Stimulated activated memory B cell treated with anti-CD40 and anti-IgM and Interleukin-4, amounts not matched to agents 10 μg/mL and 1 μg/mL and 100 μg/mL, for 72 hours (primary cell): ENCODE measurements around the gene RBM6.
"Not testable (repeated sequence)": the region's sequence is repeated elsewhere in the genome, so short reads cannot be mapped to it uniquely, and the experiment has no call there.

Source experiments
- ATAC-seq: fragments of 150-1000 bp; cut with Tn5 transposase; 2 replicates; pipeline ENCODE4 v1.10.0; 2021
- H3K27ac Mint-ChIP-seq: one replicate; pipeline ENCODE4 v1.8.0; 2022; ENCODE audit warnings: mild to moderate bottlenecking, mixed read lengths
- H3K27me3 Mint-ChIP-seq: one replicate; pipeline ENCODE4 v1.8.0; 2022; ENCODE audit warnings: mixed read lengths
- H3K36me3 Mint-ChIP-seq: one replicate; pipeline ENCODE4 v1.8.0; 2022; ENCODE audit warnings: mixed read lengths
- H3K4me1 Mint-ChIP-seq: one replicate; pipeline ENCODE4 v1.8.0; 2022; ENCODE audit warnings: mixed read lengths
- H3K4me3 Mint-ChIP-seq: one replicate; pipeline ENCODE4 v1.8.0; 2022; ENCODE audit warnings: mild to moderate bottlenecking, moderate library complexity, mixed read lengths
- H3K9me3 Mint-ChIP-seq: one replicate; pipeline ENCODE4 v1.8.0; 2022; ENCODE audit warnings: mixed read lengths

RBM6 gene, protein sequence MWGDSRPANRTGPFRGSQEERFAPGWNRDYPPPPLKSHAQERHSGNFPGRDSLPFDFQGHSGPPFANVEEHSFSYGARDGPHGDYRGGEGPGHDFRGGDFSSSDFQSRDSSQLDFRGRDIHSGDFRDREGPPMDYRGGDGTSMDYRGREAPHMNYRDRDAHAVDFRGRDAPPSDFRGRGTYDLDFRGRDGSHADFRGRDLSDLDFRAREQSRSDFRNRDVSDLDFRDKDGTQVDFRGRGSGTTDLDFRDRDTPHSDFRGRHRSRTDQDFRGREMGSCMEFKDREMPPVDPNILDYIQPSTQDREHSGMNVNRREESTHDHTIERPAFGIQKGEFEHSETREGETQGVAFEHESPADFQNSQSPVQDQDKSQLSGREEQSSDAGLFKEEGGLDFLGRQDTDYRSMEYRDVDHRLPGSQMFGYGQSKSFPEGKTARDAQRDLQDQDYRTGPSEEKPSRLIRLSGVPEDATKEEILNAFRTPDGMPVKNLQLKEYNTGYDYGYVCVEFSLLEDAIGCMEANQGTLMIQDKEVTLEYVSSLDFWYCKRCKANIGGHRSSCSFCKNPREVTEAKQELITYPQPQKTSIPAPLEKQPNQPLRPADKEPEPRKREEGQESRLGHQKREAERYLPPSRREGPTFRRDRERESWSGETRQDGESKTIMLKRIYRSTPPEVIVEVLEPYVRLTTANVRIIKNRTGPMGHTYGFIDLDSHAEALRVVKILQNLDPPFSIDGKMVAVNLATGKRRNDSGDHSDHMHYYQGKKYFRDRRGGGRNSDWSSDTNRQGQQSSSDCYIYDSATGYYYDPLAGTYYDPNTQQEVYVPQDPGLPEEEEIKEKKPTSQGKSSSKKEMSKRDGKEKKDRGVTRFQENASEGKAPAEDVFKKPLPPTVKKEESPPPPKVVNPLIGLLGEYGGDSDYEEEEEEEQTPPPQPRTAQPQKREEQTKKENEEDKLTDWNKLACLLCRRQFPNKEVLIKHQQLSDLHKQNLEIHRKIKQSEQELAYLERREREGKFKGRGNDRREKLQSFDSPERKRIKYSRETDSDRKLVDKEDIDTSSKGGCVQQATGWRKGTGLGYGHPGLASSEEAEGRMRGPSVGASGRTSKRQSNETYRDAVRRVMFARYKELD

DNA sequence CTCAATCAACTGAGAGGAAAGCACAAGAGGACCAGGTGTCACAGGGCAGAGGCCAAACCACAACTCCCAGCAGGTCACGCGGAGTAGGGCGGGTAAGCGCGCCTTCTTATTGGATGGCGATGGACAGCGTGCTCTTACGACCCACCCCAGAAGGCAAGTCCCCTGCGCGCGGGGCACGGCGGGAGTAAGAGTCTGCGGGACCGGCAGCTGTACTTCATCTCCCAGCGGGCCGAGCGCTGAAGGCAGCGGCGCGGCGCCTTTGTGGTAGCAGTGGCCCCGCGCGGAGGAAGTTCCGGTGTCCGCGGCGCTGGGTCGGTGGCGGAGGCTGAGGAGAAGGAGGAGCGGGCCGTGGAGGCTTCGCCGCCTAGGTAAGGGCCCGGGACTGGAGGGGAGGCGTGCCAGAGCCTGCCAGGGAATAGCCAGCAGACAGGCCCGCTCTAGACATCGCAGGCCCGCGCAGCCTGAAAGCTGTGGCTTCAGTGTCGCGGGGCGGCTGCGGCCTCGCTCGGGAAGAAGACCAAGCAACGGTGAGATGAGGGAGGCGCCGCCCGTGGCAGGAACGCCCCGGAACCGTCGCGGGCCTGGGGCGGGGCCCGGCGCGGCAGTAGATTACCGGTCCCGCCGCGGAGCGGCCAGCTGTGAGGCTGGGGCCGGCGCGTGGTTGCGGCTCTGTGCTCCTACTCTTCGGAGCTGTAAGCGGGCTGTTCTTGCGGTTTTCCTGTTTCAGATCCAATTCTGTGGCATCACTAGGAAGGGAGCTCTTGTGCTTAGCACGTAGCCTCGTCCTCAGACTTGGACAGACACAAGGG, at the start of gene RBM6:
TSS of gene RBM6 (plus strand) at position 293 of the 809 bp plus-strand sequence. CDS start 22,492 bp downstream, outside the sequence.
- H3K4me1 Mint-ChIP-seq: peaks cover 39% of the 10 kb centered on the region
- H3K36me3 Mint-ChIP-seq: peaks cover 15% of the 10 kb centered on the region
- peak within 1 kb of the TSS; percentile 90 for H3K4me3 Mint-ChIP-seq
- peak within 1 kb of the TSS; percentile 95 for H3K27ac Mint-ChIP-seq
- peaks cover 4% of the 10 kb centered on the region for H3K9me3 Mint-ChIP-seq
- ATAC-seq: peak; percentile 99
- no peaks in the 10 kb centered on the region for H3K27me3 Mint-ChIP-seq

- H3K27ac Mint-ChIP-seq: no peak overlapping the region
- no peak overlapping the region for H3K4me3 Mint-ChIP-seq
- no peaks in the 10 kb centered on the region for H3K27me3 Mint-ChIP-seq
- no peaks in the 10 kb centered on the region for H3K36me3 Mint-ChIP-seq
- ATAC-seq: no peak
- H3K9me3 Mint-ChIP-seq: no peaks in the 10 kb centered on the region
- H3K4me1 Mint-ChIP-seq: no peaks in the 10 kb centered on the region
These were observed 44.2 kb upstream of the RBM6 start for GRCh38 chr3:49895791-49896190.

GRCh38 chr3:49896345-49896744, 43.6 kb upstream of the RBM6 start:
- Mint-ChIP-seq H3K27me3 (no peaks in the 10 kb centered on the region), H3K9me3 (no peaks in the 10 kb centered on the region), H3K4me3 (no peak overlapping the region), H3K27ac (no peak overlapping the region), H3K4me1 (no peaks in the 10 kb centered on the region), H3K36me3 (no peaks in the 10 kb centered on the region)
- ATAC-seq: no peak

- Mint-ChIP-seq H3K27ac (no peak overlapping the region), H3K27me3 (no peaks in the 10 kb centered on the region), H3K4me3 (no peak overlapping the region), H3K36me3 (no peaks in the 10 kb centered on the region), H3K9me3 (no peaks in the 10 kb centered on the region), H3K4me1 (peaks cover 4% of the 10 kb centered on the region)
- ATAC-seq: no peak
These were observed 41.0 kb upstream of the RBM6 start for GRCh38 chr3:49898991-49899390.

GRCh38 chr3:49899815-49900214, 40.1 kb upstream of the RBM6 start:
- peaks cover 8% of the 10 kb centered on the region for H3K4me1 Mint-ChIP-seq
- no peaks in the 10 kb centered on the region for H3K27me3 Mint-ChIP-seq
- no peaks in the 10 kb centered on the region for H3K36me3 Mint-ChIP-seq
- H3K9me3 Mint-ChIP-seq: no peaks in the 10 kb centered on the region
- ATAC-seq: no peak
- H3K4me3 Mint-ChIP-seq: no peak overlapping the region
- H3K27ac Mint-ChIP-seq: no peak overlapping the region

DNA sequence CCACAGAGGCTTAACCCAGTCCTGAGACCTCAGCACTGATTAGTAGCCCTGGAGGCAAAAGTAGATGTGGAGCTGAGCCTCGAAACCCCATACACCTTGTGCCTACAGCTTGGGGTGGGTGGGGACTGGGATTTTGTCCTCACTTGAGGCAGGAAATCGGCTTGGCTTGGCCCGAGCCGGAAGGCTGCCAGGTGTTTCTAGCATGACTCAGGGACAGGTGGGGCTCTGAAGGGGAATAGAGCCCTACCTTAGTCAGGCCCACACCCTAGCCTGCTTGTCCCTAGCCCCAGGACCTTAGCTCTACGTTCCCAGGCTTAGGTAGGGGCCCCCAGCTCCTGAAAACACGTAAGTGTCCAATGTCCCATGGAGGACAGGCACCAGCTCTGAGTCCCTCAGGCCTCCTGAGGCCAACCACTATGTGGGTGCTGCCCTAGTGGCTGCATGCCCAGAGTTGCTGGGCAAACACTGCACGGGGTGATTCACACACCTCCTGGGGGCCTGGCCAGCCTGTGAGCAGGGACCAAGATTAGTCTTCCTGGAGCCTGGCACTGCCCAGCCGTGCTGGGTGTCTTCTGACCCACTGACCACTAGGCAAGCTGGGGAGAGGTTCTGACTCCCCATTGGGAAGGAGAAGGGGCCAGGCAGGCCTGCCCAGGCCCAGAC, 39.3 kb upstream of the RBM6 start:
- Mint-ChIP-seq H3K4me1 (peaks cover 14% of the 10 kb centered on the region), H3K27ac (peak overlapping the region; percentile 26), H3K4me3 (no peak overlapping the region), H3K36me3 (no peaks in the 10 kb centered on the region), H3K27me3 (no peaks in the 10 kb centered on the region), H3K9me3 (no peaks in the 10 kb centered on the region)
- ATAC-seq: no peak

- no peak for ATAC-seq
- H3K36me3 Mint-ChIP-seq: no peaks in the 10 kb centered on the region
- no peak overlapping the region for H3K4me3 Mint-ChIP-seq
- no peaks in the 10 kb centered on the region for H3K9me3 Mint-ChIP-seq
- H3K27me3 Mint-ChIP-seq: no peaks in the 10 kb centered on the region
- peaks cover 24% of the 10 kb centered on the region for H3K4me1 Mint-ChIP-seq
- no peak overlapping the region for H3K27ac Mint-ChIP-seq
These were observed 38.3 kb upstream of the RBM6 start for GRCh38 chr3:49901366-49902339.

- Mint-ChIP-seq H3K4me3 (no peak overlapping the region), H3K9me3 (no peaks in the 10 kb centered on the region), H3K27me3 (no peaks in the 10 kb centered on the region), H3K27ac (no peak overlapping the region), H3K4me1 (peaks cover 27% of the 10 kb centered on the region), H3K36me3 (no peaks in the 10 kb centered on the region)
- ATAC-seq: no peak
These were observed 37.2 kb upstream of the RBM6 start for GRCh38 chr3:49902511-49903345.

DNA sequence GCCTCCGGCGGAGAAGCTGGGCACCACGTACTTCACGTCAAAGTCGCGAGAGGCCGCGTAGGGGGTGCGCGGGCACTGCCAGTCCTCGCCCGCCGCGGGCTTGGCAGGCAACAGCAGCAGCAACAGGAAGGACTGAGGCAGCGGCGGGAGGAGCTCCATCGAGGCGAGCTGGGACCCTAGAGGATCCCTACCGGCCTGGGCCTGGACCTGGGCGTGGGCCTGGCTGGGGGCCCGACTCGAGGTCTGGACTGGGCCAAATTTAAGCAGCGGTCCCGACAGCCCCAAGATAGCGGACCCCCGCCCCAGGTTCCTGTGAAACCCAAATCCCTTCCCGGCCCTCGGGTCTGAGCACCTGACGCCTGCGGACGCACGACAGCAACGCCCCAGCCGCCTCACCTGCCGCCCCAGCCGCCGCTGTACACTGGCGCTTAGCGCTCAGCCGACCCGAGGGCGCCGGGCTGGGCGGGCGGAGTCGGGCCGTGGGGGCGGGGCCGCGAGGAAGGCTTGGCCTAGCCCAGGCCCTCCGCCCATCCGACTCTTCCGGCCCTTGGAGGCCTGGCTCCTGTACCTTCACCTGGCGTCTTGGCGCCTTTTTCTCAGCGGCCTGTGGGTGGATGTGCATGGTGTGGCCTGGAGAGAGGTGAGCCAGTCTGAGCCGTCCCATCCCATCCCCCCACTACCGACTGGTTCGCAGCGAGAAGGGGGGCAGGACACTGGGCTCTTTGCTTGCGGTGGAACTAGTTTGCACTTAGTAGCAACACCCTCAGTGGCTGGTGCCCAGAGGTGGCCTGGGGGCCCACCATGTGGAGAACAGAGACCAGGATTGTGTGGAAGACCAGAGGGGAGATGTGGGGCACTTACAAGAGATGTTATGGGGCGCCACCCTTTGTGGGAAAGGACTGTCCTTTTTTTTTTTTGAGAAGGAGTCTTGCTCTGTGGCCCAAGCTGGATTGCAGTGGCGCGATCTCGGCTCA, 36.2 kb upstream of the RBM6 start, which contains the start of gene MST1R:
TSS of gene MST1R (minus strand) at position 423 of the 974 bp plus-strand sequence. CDS start at position 159, 264 bp downstream.
- no peaks in the 10 kb centered on the region for H3K36me3 Mint-ChIP-seq
- H3K27me3 Mint-ChIP-seq: no peaks in the 10 kb centered on the region
- H3K9me3 Mint-ChIP-seq: no peaks in the 10 kb centered on the region
- peak; percentile 96 for ATAC-seq
- H3K4me1 Mint-ChIP-seq: peaks cover 27% of the 10 kb centered on the region
- H3K27ac Mint-ChIP-seq: peak within 1 kb of the TSS; percentile 86
- H3K4me3 Mint-ChIP-seq: peak within 1 kb of the TSS; percentile 79

- not testable (repeated sequence) for H3K4me3 Mint-ChIP-seq
These were observed 35.5 kb upstream of the RBM6 start for GRCh38 chr3:49904448-49904847.

DNA sequence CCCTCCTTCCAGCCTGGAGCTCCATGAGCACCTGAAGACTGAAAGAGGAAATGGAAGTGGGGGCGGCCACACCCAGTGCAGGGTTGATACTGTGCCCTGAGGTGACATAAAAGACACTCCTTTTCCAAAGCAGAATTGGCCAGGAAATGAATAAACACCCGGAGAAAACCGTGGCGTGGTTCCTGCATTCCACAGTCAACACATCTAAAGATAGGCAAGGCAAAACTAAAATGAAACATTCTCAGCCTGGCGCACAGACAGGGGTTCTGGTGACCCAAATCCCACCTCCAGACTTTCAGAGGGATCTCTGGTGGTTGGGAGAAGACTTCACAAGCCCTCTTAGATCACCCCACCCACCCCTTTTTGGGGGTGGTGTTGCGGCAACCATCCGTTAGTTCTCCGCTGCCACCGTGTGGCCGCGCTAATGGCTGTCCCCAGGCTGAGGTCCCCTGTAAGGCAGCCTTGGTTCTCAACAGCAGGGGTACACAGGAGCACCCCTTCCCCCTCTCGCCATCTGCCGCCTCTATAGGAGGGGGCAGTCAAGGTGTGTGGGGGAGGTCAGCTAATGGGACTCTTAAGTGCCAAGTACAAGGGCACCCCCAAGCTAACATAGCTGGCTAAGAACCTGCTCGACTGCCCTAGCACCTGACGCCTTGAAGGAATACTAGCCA, 33.7 kb upstream of the RBM6 start:
- peak; percentile 54 for ATAC-seq
- Mint-ChIP-seq H3K36me3 (peaks cover 16% of the 10 kb centered on the region), H3K9me3 (no peaks in the 10 kb centered on the region), H3K27ac (peak overlapping the region; percentile 31), H3K4me1 (peaks cover 27% of the 10 kb centered on the region), H3K4me3 (peak overlapping the region; percentile 8), H3K27me3 (no peaks in the 10 kb centered on the region)

More at GRCh38 chr3:49904448-49904847, 35.5 kb upstream of the RBM6 start:
- H3K9me3 Mint-ChIP-seq, H3K36me3 Mint-ChIP-seq, ATAC-seq, H3K27me3 Mint-ChIP-seq: not testable (repeated sequence)
- H3K27ac Mint-ChIP-seq: peak overlapping the region; percentile 86
- peaks cover 27% of the 10 kb centered on the region for H3K4me1 Mint-ChIP-seq
